COLO668 (cell line): ENCODE measurements around the gene BMI1.
"Not testable (repeated sequence)": the region's sequence is repeated elsewhere in the genome, so short reads cannot be mapped to it uniquely, and the experiment has no call there.

ENCODE experiments used
- DNase-seq: peaks from one replicate; lab custom pipeline; 2025; ENCODE audit not compliant: unreplicated experiment; lab: John Stamatoyannopoulos, UW

The BMI1 gene

DNA sequence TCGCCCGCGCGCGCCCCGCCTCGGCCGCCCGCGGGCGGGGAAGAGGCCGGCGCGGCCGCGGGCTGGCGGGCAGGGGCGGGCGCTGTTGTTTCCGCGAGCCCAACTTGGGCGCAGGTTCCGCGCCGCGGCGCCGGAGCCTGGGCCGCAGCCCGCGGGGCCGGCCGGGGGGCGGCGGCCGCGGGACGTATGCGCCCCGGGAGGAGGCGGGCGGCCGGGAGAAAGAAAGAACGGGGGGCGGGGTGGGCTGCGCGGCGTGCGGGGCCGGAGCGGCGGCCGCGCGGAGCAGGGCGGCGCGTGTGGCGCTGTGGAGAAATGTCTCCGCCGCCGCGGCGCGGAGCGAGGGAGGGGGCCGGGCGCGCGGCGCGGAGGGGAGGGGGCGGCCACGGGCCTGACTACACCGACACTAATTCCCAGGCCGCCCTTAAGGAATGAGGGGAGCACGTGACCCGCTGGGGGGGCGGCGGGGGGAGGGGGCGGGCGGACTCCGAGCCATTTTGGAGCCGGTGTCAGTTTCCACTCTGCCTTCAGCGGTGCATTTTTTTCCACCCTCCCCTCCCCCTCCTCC, at the start of gene BMI1:
Gene BMI1, plus strand, starts transcription at position 509 of the 565 bp plus-strand sequence. CDS start 5,351 bp downstream, outside the sequence.
- peak; percentile 73 for DNase-seq

DNA sequence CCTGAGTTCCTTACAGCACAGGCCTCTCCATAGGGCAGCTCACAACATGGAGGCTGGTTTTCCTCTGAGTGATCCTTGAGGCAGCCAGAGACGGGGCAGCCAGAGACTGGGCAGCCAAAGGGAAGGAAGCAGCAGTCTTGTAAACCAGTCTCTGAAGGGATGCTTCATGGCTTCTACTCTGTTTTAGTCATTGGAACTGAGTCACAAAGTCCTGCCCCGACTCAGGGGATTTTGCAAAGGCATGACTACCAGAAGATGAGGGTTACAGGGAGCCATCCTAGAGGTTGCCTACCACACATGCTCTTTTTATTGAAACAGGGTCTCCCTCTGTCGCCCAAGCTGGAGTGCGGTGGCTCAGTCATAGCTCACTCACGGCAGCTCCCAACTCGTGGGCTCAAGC, 49.1 kb upstream of the BMI1 start:
- no peak for DNase-seq

DNA sequence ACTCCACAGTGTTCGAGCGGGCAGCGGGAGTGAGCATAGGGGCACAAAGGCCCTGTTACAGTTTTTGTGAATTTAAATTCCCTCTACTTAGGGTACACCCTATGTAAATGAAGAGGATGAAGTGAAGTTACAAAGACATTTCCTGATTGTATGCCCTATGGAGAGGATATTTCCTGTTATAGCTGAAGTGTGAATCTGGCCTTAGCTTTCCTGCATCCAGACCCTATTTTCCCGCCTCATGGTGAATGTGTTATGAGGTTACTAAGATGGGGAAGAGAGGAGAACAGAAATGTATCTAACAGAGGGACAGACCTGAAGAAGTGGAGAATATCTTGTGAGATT, 42.5 kb upstream of the BMI1 start:
- no peak for DNase-seq

DNA sequence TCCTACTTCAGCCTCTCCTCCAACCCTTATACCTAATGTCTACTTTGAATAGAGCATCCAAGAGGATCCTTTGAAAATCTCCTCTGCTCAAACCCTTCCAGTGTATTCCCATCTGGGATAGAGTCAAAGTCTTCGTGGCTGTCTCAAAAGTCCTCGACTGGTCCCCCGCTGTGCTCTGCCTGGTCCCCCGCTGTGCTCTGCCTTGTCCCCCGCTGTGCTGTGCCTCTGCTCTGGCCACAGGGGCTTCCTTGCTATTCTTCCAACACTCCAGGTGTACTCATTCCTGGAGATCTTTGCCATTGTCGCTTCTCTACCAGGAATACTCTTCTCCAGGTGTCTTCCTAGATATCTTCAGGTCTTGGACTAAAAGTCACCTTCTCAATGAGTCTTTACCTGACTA, 40.8 kb upstream of the BMI1 start:
- DNase-seq: no peak

DNA sequence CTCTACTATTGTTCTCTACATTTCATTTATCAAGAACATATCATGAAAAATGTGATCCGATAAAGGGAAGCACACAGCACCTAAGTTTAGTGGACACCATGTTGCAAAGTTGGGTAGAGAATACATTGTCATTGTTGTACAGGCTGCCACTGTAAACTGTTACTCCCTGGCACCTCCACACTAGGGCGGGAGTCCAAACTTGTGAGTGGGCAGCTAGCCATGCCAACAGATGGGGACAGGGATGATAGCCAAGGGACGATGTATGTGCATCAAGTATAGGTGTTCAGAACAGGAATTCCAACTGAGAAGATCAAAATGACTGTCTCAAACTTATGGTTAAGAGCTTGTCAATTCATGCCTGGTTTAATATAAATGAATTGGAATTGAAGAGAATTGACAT, 35.8 kb upstream of the BMI1 start:
- DNase-seq: no peak

DNA sequence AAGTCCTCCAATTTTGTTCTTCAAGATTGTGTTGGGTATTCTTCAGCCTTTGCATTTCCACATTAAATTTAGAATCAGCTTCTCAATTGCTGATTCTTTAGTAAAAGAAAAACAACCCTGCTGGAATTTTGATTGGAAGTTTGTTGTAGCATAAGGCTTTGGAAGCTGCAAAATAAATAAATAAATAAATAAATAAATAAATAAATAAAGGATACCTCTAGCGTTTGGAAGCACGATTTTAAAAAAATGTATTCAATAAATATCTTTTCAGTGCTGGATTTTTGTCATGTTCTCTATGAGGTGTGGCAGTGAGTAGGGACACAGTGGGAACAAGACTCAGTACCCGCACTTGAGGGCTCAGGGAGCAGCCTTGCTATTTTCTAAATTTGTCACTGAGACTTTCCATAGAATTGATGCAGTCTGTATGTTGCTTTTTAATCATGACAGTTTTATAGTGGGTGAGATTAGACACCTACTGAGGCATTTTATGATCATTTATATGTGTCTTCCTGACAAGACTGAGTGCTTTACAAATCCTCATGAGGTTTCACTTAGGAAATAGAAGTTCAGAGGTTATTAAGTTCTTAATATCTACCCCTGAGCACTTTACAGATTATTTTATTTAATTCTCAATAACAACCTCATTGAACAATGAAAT, 27.0 kb upstream of the BMI1 start:
- no peak for DNase-seq

DNA sequence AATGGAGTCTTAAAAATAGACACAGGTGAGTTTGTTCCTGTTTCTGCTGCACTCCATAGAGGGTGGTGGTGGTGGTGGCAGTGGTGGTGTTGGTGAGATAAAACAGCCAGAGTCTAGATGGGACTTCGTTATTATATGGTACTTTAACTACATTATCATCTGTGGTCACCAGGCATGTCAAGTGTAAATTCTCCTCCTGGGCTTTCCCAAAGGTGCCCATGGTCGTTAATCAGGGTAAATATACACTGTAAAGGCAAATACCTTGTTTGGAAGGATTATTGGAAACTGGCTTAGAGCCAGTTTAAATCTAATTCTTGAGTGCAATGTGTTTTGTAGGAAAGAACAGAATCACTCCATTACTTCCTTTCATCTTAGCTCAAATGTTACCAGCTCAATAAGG, 26.2 kb upstream of the BMI1 start:
- DNase-seq: peak; percentile 14

DNA sequence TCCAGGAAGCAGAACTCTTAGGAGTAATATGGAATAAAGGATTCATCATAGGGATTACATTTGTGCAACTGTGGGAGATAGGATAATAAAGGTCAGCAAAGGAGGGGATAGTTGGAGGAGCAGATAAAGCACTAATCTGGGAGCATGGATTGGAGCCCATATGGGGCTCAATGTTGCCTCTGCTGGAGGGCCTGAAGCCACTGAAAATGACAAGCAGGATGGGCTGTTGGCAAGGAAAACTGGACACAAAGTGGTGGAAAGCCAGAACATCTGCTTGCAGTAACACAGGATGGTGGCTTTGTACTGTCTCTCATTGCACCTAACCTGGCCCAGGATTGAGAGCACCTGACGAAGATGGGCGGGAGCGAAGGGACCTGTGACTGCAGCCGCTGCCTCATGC, 19.7 kb upstream of the BMI1 start:
- no peak for DNase-seq

DNA sequence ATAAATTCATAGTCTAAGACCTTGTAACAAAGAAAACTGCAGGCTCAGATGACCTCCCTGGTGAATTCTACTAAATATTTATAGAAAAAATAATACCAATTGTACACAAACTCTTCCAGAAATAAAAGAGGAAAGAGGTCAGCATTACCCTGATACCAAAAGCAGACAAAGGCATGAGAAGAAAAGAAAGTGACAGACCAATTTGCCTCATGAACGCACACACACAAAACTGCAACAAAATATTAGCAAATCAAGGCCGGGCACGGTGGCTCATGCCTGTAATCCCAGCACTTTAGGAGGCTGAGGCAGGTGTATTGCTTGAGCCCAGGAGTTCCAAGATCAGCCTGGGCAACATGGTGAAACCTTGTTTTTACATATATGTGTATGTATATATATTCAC, 17.4 kb upstream of the BMI1 start:
- DNase-seq: no peak

DNA sequence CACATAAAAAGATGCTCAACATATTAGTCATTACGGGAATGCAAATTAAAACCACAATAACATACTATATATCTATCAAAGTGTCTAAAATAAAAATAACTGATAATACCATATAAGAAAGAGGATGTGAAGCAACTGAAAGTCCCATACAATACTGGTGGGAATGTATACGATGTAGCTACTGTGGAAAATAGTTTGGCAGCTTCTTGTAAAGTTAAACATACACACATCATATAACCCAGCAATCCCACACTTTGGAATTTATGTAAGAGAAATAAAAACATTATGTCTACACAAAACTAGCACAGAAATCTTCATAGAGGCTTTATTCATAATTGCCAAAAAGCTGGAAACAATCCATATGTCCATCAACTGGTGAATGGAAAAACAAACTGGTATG, 15.2 kb upstream of the BMI1 start:
- no peak for DNase-seq

DNA sequence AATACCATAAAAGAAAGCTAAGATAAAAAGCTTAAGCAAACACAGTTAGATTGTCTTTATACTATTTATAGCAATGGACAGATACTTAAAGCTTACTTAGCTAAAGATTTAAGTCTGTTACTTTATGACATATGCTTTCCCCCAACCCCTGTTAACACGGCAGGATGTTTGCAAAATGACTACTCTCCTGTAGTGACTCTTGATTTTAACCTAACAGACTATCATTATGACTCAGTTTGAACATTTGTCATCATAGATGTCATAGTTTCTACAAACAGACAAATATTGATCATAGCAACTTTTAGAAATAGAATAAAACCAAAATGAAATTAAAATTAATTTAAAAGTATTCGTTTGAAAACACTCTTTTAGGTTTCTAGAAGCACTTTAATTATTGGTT, 12.5 kb upstream of the BMI1 start:
- no peak for DNase-seq

DNA sequence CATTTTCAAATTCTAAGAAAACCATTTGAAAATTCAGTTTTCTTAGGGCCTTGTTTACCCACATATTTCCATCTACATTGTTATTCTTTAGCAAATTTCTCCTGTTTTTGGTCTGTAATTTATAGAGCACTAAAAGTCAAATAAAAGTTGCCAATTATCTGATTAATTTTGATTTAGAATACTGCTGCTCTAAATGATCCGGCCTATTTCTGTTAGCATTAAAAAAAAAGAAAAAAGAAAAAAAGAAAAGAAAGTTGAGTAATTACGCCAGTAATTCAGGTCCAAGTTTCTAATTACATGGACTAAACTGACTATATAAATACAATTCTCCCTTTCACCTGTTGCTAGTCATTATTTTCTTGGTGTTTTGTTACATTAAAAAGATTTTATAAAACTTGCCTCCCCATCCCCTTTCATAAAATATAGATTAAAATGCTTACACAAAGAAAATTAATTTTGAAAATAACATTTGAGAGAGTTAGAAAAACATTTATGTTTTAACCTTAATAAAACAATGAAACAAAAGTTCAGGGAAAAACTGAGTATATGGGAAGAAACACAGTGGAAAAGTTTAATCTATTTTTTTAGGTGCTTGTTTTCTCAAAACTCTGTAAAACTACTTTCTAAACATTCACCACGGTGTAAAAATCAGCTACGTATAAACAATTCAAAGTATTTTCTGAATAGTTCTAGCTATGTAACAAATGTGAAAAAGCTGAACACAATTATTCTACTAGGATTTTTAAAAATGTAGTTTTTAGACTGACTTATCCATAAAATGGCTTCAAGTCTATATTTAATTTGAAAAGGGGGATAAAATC, 11.5 kb upstream of the BMI1 start:
- no peak for DNase-seq

DNA sequence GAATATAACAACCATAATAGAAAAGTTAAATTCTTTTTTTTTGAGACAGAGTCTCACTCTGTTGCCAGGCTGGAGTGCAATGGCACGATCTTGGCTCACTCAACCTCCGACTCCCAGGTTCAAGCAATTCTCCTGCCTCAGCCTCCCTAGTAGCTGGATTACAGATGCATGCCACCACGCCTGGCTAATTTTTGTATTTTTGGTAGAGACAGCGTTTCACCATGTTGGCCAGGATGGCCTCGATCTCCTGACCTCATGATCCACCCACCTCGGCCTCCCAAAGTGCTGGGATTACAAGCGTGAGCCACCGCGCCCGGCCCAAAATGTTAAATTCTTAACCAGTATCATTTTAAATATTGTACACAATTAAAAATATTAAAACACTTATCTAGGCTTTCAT, 10.9 kb upstream of the BMI1 start:
- not testable (repeated sequence) for DNase-seq

DNA sequence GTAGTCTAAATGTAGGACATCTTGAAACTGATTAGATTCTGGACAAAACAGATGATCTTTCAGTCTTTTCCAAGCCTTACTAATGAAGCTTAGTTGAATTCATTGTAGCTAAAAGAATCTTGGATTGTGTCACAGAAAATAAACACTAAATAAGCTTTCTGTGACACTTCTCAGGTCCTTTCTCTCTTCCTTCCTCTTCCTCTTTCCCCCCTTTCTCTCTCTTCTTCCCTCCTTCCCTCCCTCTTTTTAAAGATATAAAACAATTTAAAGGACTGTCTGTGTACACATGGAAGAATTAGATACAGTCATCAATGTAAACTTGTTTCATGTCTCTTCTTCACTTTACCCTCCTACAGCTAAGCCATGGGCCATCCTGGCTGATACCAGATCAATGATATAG, 10.0 kb upstream of the BMI1 start:
- DNase-seq: no peak

DNA sequence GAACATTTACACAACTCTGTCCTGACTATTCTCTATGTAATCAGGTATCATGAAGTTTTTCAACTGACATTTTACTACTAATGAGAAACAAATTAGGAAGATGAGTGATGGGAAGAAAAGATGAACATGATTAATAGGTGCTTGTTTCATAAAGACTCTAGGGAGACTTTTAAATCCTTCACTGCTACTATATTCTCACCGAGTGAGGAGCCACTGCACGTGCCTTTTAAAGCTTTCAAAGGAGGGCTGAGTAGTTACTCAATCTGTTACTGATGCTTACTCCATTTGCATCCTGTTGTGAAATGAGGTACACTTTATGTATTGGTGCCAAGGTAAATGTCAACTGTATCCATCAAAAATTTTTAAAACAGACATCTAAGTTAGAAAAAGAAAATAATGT, 6.0 kb upstream of the BMI1 start:
- DNase-seq: no peak

DNA sequence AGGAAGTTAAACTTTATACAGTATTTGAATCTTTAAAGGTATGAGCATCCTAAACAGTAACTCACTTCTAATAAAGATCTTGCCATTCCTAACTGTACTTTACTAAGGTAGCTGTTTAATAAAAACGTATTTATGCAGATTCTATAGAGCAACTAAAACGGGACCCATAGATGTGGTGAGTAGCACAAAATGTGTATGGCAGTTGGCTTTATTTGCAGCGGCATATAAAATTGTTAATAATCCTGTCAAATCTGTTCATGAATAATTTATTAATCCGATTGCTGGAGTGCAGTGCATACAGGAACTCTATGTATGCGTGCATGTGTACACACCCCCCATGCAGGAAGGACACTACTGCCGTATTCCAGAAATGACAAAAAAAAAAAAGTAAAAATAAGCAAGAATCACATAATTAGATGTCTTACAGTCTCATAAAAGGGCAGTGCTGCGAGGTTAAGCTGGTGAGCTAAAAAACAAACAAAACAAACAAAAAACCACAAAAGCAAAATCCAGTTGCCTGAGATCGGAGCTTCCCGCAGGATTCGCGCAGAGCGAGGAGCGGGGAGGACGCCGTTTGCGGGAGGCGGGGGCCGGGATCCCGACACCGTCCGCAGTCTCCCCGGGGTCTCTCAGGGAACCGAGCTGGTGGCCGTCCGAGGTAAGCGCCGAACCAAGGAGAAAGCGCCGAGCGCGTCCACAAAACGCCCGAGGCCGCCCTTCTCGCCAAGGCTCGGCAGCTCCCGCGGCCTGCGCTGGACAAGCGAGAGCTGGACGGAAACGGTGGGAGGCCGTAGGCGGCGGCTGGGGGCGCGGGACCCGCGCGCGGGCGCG, 5.2 kb upstream of the BMI1 start:
- no peak for DNase-seq

DNA sequence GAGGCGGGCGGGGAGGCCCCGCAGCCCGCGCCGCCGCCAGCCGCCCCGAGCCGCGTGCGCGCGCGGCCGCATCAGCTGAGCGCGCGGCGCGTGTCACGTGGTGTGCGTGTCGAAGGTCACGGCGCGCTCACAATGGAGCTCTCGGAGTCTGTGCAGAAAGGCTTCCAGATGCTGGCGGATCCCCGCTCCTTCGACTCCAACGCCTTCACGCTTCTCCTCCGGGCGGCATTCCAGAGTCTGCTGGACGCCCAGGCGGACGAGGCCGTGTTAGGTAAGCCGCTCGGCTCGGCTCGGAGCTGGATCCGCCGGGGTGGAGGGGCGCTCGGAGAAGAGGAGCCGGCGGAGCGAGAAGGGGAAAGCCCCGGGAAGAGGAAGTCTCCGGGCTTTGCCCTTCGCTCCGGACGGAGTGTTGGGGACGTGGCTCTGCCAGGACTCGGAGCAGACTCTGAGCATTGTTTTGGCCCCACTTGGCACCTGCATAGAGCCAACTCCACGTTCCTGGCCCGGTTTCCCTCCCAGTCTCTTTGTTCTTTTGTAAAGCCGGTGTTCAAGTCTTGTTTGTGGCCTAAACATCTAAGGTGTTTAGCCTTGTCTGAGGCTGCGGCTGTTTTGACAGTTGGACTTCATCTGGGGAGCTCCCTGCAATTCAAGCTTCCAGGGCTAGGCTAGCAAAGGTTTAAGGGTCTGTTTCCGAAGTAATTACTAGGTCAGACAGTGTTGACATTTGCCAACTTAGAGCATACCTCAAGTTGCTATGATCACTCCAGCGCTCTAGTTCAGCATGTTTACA, 4.4 kb upstream of the BMI1 start, which contains the start of gene COMMD3:
Gene COMMD3, plus strand, starts transcription at position 103 of the 790 bp plus-strand sequence. Its CDS starts 30 bp downstream, at position 133.
- DNase-seq: peak; percentile 88

DNA sequence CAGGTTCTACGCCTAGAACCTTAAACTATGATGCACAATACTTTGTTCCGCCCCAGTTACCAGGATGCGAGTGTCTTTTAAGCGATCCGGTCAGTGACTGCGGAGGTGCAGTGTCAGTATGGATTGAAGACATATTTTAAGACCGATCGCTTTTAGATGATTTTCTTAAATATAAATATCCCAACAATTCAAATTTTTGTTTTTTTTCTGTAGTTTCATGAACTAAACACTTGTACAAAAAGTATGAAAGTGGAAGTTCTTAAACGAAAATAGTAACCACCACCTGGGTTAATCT, 3.9 kb upstream of the BMI1 start:
- DNase-seq: peak; percentile 33

DNA sequence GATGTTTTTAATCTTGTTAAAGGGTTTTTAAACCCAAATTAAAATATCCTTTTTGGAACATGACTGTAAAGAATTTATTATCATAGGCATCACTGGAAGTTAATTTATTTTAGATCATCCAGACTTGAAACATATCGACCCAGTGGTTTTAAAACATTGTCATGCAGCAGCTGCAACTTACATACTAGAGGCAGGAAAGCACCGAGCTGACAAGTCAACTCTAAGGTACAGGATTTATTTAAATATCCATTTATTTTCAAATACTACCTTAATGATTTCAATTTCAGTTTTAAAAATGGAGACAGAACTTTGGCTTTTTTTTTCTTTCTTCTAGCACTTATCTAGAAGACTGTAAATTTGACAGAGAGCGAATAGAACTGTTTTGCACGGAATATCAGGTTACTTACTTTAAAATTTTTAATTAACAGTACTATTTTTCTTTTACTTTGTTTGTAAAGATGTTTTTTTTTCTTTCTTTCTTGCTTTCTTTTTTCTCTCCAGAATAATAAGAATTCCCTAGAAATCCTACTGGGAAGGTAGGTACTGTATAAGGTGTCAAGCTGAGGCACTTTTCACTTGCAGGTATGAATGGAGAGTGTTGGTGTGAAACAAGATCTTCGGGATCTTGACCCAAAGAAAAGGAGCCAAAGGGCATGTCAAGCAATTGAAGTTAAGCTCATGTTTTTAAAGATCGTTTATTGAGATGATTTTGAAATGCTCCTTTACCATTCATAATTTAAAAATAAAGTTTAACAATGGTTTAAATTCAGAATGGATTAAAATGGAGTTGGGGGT, 2.9 kb upstream of the BMI1 start:
- no peak for DNase-seq

DNA sequence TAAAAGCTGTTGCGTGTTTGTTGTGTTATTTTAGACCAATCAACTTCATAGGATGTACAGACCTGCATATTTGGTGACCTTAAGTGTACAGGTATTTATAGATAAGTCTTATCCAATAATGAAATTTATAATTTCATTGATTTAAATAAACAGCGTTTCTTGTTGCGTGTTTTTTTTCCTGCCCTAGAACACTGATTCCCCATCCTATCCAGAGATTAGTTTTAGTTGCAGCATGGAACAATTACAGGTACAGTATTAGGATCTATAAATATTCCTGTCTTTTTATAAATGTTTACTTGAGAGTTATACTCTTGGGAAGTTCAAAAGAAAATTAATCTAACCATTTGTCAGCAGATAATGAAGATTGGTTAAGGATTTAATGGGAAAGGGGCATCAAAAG, 2.1 kb upstream of the BMI1 start:
- DNase-seq: no peak
